GM19193 (cell line): ENCODE data around the gene ADAP1.
A peak's percentile ranks its signal among the peaks of the same experiment; 100 is the strongest.

ENCODE experiments used
- POLR2A ChIP-seq: IDR thresholded peaks from 4 replicates; pipeline ENCODE4 v1.6.1; 2011; ENCODE audit not compliant: insufficient read depth, insufficient read length; ENCODE audit errors: extremely low read depth

ADAP1 gene, protein sequence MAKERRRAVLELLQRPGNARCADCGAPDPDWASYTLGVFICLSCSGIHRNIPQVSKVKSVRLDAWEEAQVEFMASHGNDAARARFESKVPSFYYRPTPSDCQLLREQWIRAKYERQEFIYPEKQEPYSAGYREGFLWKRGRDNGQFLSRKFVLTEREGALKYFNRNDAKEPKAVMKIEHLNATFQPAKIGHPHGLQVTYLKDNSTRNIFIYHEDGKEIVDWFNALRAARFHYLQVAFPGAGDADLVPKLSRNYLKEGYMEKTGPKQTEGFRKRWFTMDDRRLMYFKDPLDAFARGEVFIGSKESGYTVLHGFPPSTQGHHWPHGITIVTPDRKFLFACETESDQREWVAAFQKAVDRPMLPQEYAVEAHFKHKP

GRCh38 chr7:954330-955238 is at the start of gene ADAP1:
ADAP1 (minus strand) TSS chr7:954680; CDS start chr7:954477, 203 bp downstream.
- TF ChIP-seq POLR2A: peak; percentile 40

GRCh38 chr7:999941-1000935 is 45.8 kb upstream of the ADAP1 start:
- no peak for TF ChIP-seq POLR2A

- TF ChIP-seq POLR2A: no peak
These were observed 44.8 kb upstream of the ADAP1 start for GRCh38 chr7:999149-999879.

DNA sequence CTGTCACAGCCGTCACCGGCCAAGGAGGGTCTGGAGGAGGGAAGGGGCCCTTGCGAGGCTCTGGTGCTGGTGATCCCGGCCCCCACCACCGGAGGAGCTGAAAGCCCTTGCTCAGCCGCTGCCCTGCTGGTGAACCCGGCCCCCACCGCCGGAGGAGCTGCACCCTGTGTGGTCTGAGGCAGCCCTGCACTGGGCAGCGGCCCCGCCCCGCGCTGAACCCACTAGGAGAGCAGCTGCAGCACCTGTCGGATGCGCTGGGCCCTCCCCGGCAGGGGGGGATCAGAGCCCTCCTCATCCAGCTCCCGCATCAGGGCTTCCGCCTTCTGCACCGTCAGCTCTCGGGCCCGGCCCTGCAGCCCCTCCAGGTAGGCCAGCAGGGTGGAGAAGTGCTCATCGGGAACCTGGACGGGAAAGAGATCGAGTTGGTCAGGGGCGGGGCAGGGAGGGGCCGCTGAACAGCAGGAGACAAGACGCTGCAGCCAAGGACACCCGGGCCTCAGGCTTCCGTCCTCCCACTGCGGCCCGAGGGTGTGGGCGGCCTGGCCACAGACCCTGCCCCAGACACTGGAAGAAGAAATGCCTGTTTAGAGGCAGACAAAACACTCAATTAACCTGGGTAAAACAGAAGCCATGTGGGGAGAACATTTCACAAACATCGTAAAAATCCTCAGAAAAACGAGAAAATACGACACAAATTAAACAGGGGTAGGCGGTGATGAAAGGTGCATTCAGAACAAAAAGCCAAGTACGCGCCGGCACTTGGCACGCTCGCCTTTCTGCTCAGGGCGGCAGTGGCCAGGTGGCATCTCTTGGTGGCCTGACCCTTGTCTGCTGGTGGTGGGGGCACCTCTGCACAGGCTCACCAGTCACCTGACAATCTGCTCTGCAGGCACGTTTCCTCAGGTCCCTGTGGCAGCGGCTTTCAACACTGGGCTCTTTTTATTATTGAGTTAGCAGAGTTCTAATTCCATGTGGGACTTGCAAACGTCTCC is 43.2 kb upstream of the ADAP1 start:
- no peak for TF ChIP-seq POLR2A

DNA sequence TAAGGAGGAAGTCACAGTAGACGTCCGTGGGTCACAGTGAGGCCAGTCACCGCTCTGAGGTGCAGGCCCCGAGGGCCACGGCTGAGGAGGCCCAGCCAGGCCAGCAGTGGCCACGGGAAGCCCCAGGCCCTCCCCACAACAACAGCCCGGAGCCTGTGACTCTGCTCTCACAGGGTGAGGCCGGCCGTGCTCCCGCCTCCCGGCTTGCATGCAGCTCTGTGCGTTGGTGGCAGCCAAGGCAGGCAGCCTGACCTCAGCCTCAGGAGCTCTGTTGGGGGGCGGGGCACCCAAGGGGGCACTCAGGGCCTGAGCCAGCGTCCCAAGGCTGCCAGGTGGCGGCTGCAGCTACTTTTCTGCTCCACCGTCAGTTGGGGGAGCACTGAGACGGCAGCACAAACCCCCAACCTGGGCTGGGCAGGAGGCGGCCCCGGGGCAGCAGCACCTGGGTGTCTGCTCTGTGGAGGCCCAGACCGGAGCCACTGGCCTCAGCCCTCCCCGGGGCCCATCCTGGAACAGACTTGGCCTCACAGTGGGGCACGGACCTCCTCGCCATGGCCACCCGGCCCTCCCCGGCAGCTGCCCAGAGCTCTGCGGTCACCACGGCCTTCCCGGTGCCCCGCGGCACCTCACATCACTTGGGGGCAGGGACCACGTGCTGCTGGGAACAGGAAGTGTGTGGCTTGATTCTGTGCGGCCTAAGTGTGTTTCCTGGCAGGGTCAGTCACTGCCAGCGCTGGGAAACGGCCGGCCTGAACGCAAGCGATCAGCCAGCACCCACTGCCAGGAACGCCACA is 41.8 kb upstream of the ADAP1 start:
- TF ChIP-seq POLR2A: no peak

- no peak for TF ChIP-seq POLR2A
These were observed 41.1 kb upstream of the ADAP1 start for GRCh38 chr7:995571-995970.

GRCh38 chr7:994592-995308 is 40.3 kb upstream of the ADAP1 start:
- no peak for TF ChIP-seq POLR2A

- no peak for TF ChIP-seq POLR2A
These were observed 38.5 kb upstream of the ADAP1 start for GRCh38 chr7:992709-993607.

DNA sequence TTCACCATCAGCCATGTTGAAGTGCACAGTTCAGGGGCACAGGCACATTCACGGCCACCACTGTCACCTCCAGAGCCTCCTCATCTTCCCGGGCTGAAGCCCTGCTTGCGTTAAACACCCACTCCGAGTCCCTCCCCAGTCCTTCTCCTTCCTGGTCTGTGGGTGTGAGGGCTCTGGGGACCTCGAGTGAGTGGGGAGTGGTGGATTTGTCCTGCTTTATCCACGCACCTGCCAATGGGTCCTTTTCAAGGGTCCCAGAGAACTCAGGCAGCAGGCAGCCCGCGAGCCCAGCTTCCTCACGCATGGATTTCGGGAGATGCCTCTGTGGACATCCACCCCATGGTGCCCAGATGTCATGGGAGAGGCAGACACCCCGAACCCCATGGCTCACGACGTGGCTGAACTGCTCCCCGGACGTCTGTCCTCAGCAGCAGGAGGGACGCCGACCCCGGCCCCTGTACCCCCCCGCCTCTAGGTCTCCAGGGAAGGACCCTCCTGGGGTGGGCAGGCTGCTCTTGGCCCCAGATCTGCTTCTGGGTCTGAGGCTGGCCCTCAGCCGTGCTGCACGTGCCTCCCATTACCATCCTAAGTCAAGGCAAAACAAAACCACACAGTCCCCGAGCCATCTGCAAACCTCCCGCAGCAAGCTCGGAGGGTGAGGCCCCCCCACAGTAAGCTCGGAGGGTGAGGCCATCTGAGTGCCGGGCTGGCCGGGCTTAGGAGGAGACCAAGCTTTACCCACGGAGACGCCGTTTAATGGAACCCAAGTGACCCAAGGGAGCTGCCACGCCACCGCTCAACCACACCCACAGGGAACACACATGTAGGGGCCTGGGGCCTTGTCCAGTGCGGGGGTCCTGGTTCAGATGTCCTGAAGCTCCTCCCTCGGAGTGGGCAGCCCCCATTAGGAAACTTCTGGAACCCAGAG is 37.5 kb upstream of the ADAP1 start:
- no peak for TF ChIP-seq POLR2A

DNA sequence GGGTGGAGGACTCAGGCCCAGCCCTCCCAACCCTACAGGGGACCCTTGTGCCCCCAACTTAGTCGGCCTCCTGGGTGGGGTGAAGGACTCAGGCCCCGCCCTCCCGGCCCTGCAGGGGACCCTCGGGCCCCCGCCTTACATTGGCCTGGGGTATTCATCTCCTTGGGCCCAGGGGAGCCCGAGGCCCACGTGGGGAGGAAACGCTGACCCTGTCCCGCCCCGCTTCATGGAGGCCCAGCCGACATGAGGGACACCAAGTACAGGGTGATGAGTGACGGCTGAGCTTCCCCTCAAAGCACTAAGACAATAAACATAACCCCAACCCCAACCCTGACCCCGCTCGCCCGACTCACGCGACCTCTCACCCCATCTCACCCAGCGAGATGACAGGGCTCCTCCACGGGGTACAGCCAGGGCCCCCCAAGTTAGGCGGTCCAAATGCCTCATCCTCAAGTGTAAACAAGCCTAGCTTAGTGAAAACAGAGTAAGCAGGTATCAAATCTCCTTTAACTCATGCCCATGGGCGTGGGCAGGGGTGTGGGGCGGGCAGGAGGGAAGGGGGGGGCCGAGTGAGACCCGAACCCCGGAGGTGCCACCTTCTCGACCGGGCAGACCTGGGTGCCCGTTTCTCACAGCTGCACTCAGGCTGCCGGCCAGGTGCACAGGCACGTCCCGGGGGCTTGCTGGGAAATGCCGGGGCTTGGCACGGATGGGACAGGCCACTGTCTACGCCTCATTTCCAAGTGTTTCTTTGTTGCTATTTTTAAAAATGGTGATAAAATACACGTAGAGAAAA is 36.7 kb upstream of the ADAP1 start:
- TF ChIP-seq POLR2A: no peak
